ENCODE data around the gene HOATZ. TPM values are rescaled to one million over a fixed set of nuclear protein-coding genes. Genes with fewer than 3 reads are reported as not detected.

The HOATZ gene
- total RNA-seq, 1 donor from 2014 or later, result not detected

GRCh38 chr11:111524056-111524455, 9.5 kb downstream of the HOATZ start:
- TF ChIP-seq CTCF (IDR thresholded peaks at IDR 0.05) (no peak), POLR2AphosphoS5 (IDR thresholded peaks at IDR 0.05; ENCODE audit: insufficient read depth in 1 of 2, low read depth in 1 of 2) (no peak), POLR2A (IDR thresholded peaks at IDR 0.05) (no peak)
- intact Hi-C loops (cut with DNase I), result no loop called here
- Histone ChIP-seq H3K27me3 (no peaks in the 10 kb centered on the region), H3K27ac (no peak overlapping the region), H3K36me3 (no peaks in the 10 kb centered on the region), H3K9me3 (no peaks in the 10 kb centered on the region), H3K4me1 (no peaks in the 10 kb centered on the region), H3K4me3 (no peak overlapping the region)
- no peak for DNase-seq (ENCODE audit: extremely low spot score in 2 of 2)

GRCh38 chr11:111525456-111525855, 10.9 kb downstream of the HOATZ start:
- Histone ChIP-seq H3K4me3 (no peak overlapping the region), H3K4me1 (no peaks in the 10 kb centered on the region), H3K36me3 (no peaks in the 10 kb centered on the region), H3K9me3 (no peaks in the 10 kb centered on the region), H3K27ac (no peak overlapping the region), H3K27me3 (no peaks in the 10 kb centered on the region)
- intact Hi-C loops (cut with DNase I), result no loop called here
- DNase-seq (ENCODE audit: extremely low spot score in 2 of 2), result no peak
- TF ChIP-seq POLR2A (IDR thresholded peaks at IDR 0.05) (no peak), POLR2AphosphoS5 (IDR thresholded peaks at IDR 0.05; ENCODE audit: insufficient read depth in 1 of 2, low read depth in 1 of 2) (no peak), CTCF (IDR thresholded peaks at IDR 0.05) (no peak)

GRCh38 chr11:111526501-111526900, 11.9 kb downstream of the HOATZ start:
- TF ChIP-seq POLR2AphosphoS5 (IDR thresholded peaks at IDR 0.05; ENCODE audit: insufficient read depth in 1 of 2, low read depth in 1 of 2) (no peak), POLR2A (IDR thresholded peaks at IDR 0.05) (no peak)
- Histone ChIP-seq H3K27me3 (no peaks in the 10 kb centered on the region), H3K4me1 (no peaks in the 10 kb centered on the region), H3K4me3 (no peak overlapping the region), H3K9me3 (no peaks in the 10 kb centered on the region), H3K36me3 (no peaks in the 10 kb centered on the region), H3K27ac (no peak overlapping the region)
- intact Hi-C loops (cut with DNase I), result no loop called here
- no peak for DNase-seq (ENCODE audit: extremely low spot score in 2 of 2)

GRCh38 chr11:111527279-111527678, 12.7 kb downstream of the HOATZ start:
- H3K4me1 ChIP-seq, result no peaks in the 10 kb centered on the region
- intact Hi-C loops (cut with DNase I), result no loop called here
- H3K36me3 ChIP-seq, result no peaks in the 10 kb centered on the region
- no peak overlapping the region for H3K4me3 ChIP-seq
- H3K27me3 ChIP-seq, result no peaks in the 10 kb centered on the region
- DNase-seq (ENCODE audit: extremely low spot score in 2 of 2), result no peak
- H3K27ac ChIP-seq, result no peak overlapping the region
- no peaks in the 10 kb centered on the region for H3K9me3 ChIP-seq
- TF ChIP-seq POLR2AphosphoS5 (IDR thresholded peaks at IDR 0.05; ENCODE audit: insufficient read depth in 1 of 2, low read depth in 1 of 2), result no peak

- H3K4me3 ChIP-seq, result no peak overlapping the region
- no peaks in the 10 kb centered on the region for H3K9me3 ChIP-seq
- H3K4me1 ChIP-seq, result no peaks in the 10 kb centered on the region
- TF ChIP-seq CTCF (IDR thresholded peaks at IDR 0.05) (no peak), POLR2AphosphoS5 (IDR thresholded peaks at IDR 0.05; ENCODE audit: insufficient read depth in 1 of 2, low read depth in 1 of 2) (no peak), POLR2A (IDR thresholded peaks at IDR 0.05) (no peak)
- H3K36me3 ChIP-seq, result no peaks in the 10 kb centered on the region
- DNase-seq (ENCODE audit: extremely low spot score in 2 of 2), result no peak
- no peaks in the 10 kb centered on the region for H3K27me3 ChIP-seq
- no peak overlapping the region for H3K27ac ChIP-seq
- intact Hi-C loops (cut with DNase I), result no loop called here
These were observed 14.0 kb downstream of the HOATZ start for GRCh38 chr11:111528557-111528956.

- Histone ChIP-seq H3K36me3 (no peaks in the 10 kb centered on the region), H3K27me3 (no peaks in the 10 kb centered on the region), H3K4me3 (no peak overlapping the region), H3K9me3 (no peaks in the 10 kb centered on the region), H3K27ac (no peak overlapping the region), H3K4me1 (no peaks in the 10 kb centered on the region)
- DNase-seq (ENCODE audit: extremely low spot score in 2 of 2), result no peak
- TF ChIP-seq CTCF (IDR thresholded peaks at IDR 0.05) (no peak), POLR2AphosphoS5 (IDR thresholded peaks at IDR 0.05; ENCODE audit: insufficient read depth in 1 of 2, low read depth in 1 of 2) (no peak), POLR2A (IDR thresholded peaks at IDR 0.05) (no peak)
- intact Hi-C loops (cut with DNase I), result no loop called here
These were observed 15.5 kb downstream of the HOATZ start for GRCh38 chr11:111530091-111530490.

Measured in vagina (tissue), 2 donors.